SK-N-SH (cell line): Measurements from ENCODE around the gene ABHD6. TPM values are rescaled to one million over a fixed set of nuclear protein-coding genes. Genes with fewer than 3 reads are reported as not detected.

Experiments used
- CTCF ChIA-PET: fragments of 300-600, 350-600 bp; formaldehyde crosslinking; extraction: SDS; loops from one replicate; lab custom pipeline; 2021; lab: Yijun Ruan, JAX
- POLR2A ChIA-PET: fragments of 350-600 bp; sonication (Branson Sonifier 250); formaldehyde crosslinking; extraction: SDS; loops from one replicate; lab custom pipeline; 2020; ENCODE audit warnings: antibody characterized with exemption, inconsistent platforms; lab: Yijun Ruan, JAX
- DNase-seq: peaks from one replicate; pipeline ENCODE4 v3.0.0; 2012
- H2AFZ ChIP-seq: fragments of 200-600 bp; sonication (generic); 2 replicates; pipeline ENCODE4 v1.8.1; 2016; ENCODE audit warnings: antibody characterized with exemption, mild to moderate bottlenecking, low read depth
- H3F3A ChIP-seq: fragments of 200-600 bp; sonication (generic); replicated peaks from 2 replicates; pipeline ENCODE3; 2016; ENCODE audit warnings: antibody characterized with exemption, mild to moderate bottlenecking; ENCODE audit not compliant: insufficient read depth
- H3K27ac ChIP-seq, 2 experiments: fragments of 200-500 bp in 1 of 2; fragments of 200-600 bp in 1 of 2; sonication (Bioruptor generic) in 1 of 2; sonication (generic), shearing (Covaris generic) in 1 of 2; 2 replicates each; pipeline versions ENCODE4 v1.5.1 to v1.6.1; 2014 to 2016; ENCODE audit warnings: low read depth in 2 of 2, inconsistent platforms in 1 of 2, low read length in 1 of 2, mild to moderate bottlenecking in 1 of 2, mixed read lengths in 1 of 2
- H3K27me3 ChIP-seq: fragments of 200-600 bp; sonication (generic), shearing (Covaris generic); 2 replicates; pipeline ENCODE4 v1.6.1; 2016; ENCODE audit warnings: mixed run types; ENCODE audit not compliant: insufficient read depth
- H3K36me3 ChIP-seq, 2 experiments: fragments of 200-500 bp in 1 of 2; fragments of 200-600 bp in 1 of 2; sonication (Bioruptor generic) in 1 of 2; sonication (generic) in 1 of 2; replicated peaks in 1 of 2; 2 replicates each; pipeline versions ENCODE3 to v1.5.1; 2014 to 2016; ENCODE audit warnings: low read length in 1 of 2, mild to moderate bottlenecking in 1 of 2; ENCODE audit not compliant: insufficient read depth in 2 of 2, control insufficient read depth in 1 of 2
- H3K4me1 ChIP-seq, 2 experiments: fragments of 200-500 bp in 1 of 2; fragments of 200-600 bp in 1 of 2; sonication (Bioruptor generic) in 1 of 2; sonication (generic), shearing (Covaris generic) in 1 of 2; 2 replicates each; pipeline versions ENCODE4 v1.5.1 to v1.6.1; 2014 to 2016; ENCODE audit warnings: low read depth in 1 of 2, low read length in 1 of 2, mixed run types in 1 of 2; ENCODE audit not compliant: insufficient read depth in 2 of 2, control insufficient read depth in 1 of 2
- H3K4me2 ChIP-seq: fragments of 200-600 bp; sonication (generic), shearing (Covaris generic); 2 replicates; pipeline ENCODE4 v1.6.1; 2017; ENCODE audit warnings: mixed run types
- H3K4me3 ChIP-seq, 2 experiments: fragments of 200-500 bp in 1 of 2; fragments of 200-600 bp in 1 of 2; sonication (Bioruptor generic) in 1 of 2; sonication (generic), shearing (Covaris generic) in 1 of 2; 2 replicates each; pipeline versions ENCODE4 v1.5.1 to v1.8.1; 2014 to 2016; ENCODE audit warnings: low read depth in 2 of 2, inconsistent platforms in 1 of 2, low read length in 1 of 2, mild to moderate bottlenecking in 1 of 2, mixed read lengths in 1 of 2, moderate library complexity in 1 of 2
- H3K79me2 ChIP-seq: fragments of 200-600 bp; sonication (generic); 2 replicates; pipeline ENCODE4 v1.8.1; 2017; ENCODE audit warnings: mild to moderate bottlenecking; ENCODE audit not compliant: insufficient read depth
- H3K9ac ChIP-seq: fragments of 200-600 bp; sonication (generic); 2 replicates; pipeline ENCODE4 v1.6.1; 2017; ENCODE audit warnings: mixed run types
- H3K9me2 ChIP-seq: fragments of 200-600 bp; sonication (generic); 2 replicates; pipeline ENCODE4 v1.6.1; 2017; ENCODE audit warnings: mixed run types
- H3K9me3 ChIP-seq: fragments of 200-600 bp; sonication (generic); 2 replicates; pipeline ENCODE4 v1.6.1; 2017; ENCODE audit warnings: mixed run types, mild to moderate bottlenecking, moderate library complexity
- H4K20me1 ChIP-seq: fragments of 200-600 bp; sonication (generic); 2 replicates; pipeline ENCODE4 v1.6.1; 2017; ENCODE audit warnings: mild to moderate bottlenecking, mixed run types; ENCODE audit not compliant: insufficient read depth
- CTCF ChIP-seq: fragments of 200-600 bp; sonication (generic); IDR thresholded peaks from 2 replicates; pipeline ENCODE4 v1.6.1; 2017; ENCODE audit warnings: antibody characterized with exemption, mild to moderate bottlenecking, moderate library complexity
- FOSL2 ChIP-seq: IDR thresholded peaks from 2 replicates; pipeline ENCODE4 v1.4.0; 2012; ENCODE audit warnings: low read depth, mild to moderate bottlenecking, moderate library complexity, borderline replicate concordance
- FOXJ3 ChIP-seq: sonication (generic); formaldehyde crosslinking; IDR thresholded peaks from 2 replicates; pipeline ENCODE4 v1.5.1; 2020; ENCODE audit warnings: mild to moderate bottlenecking, missing genetic modification reagents
- GABPA ChIP-seq: IDR thresholded peaks from 2 replicates; pipeline ENCODE4 v1.4.0; 2012; ENCODE audit warnings: low read depth, mild to moderate bottlenecking
- GATA2 ChIP-seq: sonication (generic); formaldehyde crosslinking; IDR thresholded peaks from 2 replicates; pipeline ENCODE4 v1.5.0; 2020; ENCODE audit warnings: mild to moderate bottlenecking, missing genetic modification reagents
- JUND ChIP-seq: IDR thresholded peaks from 2 replicates; pipeline ENCODE4 v1.4.0; 2012
- MAX ChIP-seq: IDR thresholded peaks from 2 replicates; pipeline ENCODE4 v1.4.0; 2012; ENCODE audit warnings: low read depth
- PBX3 ChIP-seq: IDR thresholded peaks from 2 replicates; pipeline ENCODE4; 2012
- POLR2AphosphoS5 ChIP-seq: IDR thresholded peaks from 2 replicates; pipeline ENCODE4 v1.6.1; 2012; ENCODE audit warnings: low read depth, low read length
- RAD21 ChIP-seq: IDR thresholded peaks from 2 replicates; pipeline ENCODE4 v1.6.1; 2012; ENCODE audit warnings: mild to moderate bottlenecking, low read length
- RCOR1 ChIP-seq: fragments of 150-350 bp; IDR thresholded peaks from 2 replicates; pipeline ENCODE4 v1.6.1; 2017; ENCODE audit warnings: antibody characterized with exemption, low read length
- REST ChIP-seq: IDR thresholded peaks from 2 replicates; pipeline ENCODE4 v1.6.1; 2012; ENCODE audit warnings: mild to moderate bottlenecking, low read depth, low read length, moderate library complexity
- SMC3 ChIP-seq: IDR thresholded peaks from 2 replicates; pipeline ENCODE4 v1.6.1; 2012; ENCODE audit warnings: low read depth, low read length, improper control_type of control experiment
- TAF1 ChIP-seq: IDR thresholded peaks from 2 replicates; pipeline ENCODE4 v1.6.1; 2012; ENCODE audit warnings: low read depth, mild to moderate bottlenecking, low read length, moderate library complexity, borderline replicate concordance
- TCF12 ChIP-seq: IDR thresholded peaks from 2 replicates; pipeline ENCODE4 v1.4.0; 2012
- USF2 ChIP-seq: fragments of 150-350 bp; IDR thresholded peaks from 2 replicates; pipeline ENCODE4 v1.6.1; 2017; ENCODE audit warnings: antibody characterized with exemption, low read length, low read depth, borderline replicate concordance
- WGBS: methylation state at CpG from one replicate; pipeline ENCODE4 v1.1.6; 2017; ENCODE audit warnings: low lambda C conversion rate; 5-methylcytosine and 5-hydroxymethylcytosine counted together
- polyA plus RNA-seq, 3 experiments: library from polyadenylated mRNA; depleted of rRNA; stranded (reverse); fragments of >200 nt; gene quantifications; 2 replicates each; pipeline ENCODE4 v1.2.3, GENCODE V29; 2012

ABHD6 gene
- polyA plus RNA-seq, 1 of the 3 experiments (the other 2 are of a cell fraction), result 10.7 TPM

GRCh38 chr3:58251631-58252035, 14.0 kb downstream of the ABHD6 start:
- ChIA-PET CTCF (interaction anchor here (2.7 kb wide), 1 partner anchor 13 kb away, joined by 17 read pairs; the partner anchor contains the start of gene ABHD6), POLR2A (no interaction called here)
- Histone ChIP-seq H3F3A (no peaks in the 10 kb centered on the region), H3K9ac (no peak overlapping the region), H3K4me3 (no peak overlapping the region), H3K9me2 (no peaks in the 10 kb centered on the region), H3K79me2 (no peaks in the 10 kb centered on the region), H3K27ac (no peak overlapping the region), H2AFZ (no peak overlapping the region), H3K36me3 (no peaks in the 10 kb centered on the region), H3K4me1 (no peaks in the 10 kb centered on the region; a peak in 1 of 4 replicates), H3K27me3 (no peaks in the 10 kb centered on the region), H3K4me2 (no peak overlapping the region), H3K9me3 (no peaks in the 10 kb centered on the region), H4K20me1 (no peaks in the 10 kb centered on the region)
- 94% methylated on average over 3 of the region's 3 CpGs for WGBS
- TF ChIP-seq POLR2AphosphoS5 (no peak), RCOR1 (no peak), SMC3 (no peak), TAF1 (no peak), GATA2 (CRISPR knock-in tag) (no peak), TCF12 (no peak), FOSL2 (no peak), GABPA (no peak), USF2 (no peak), PBX3 (no peak), MAX (no peak), FOXJ3 (CRISPR knock-in tag) (no peak), CTCF (no peak), REST (no peak), JUND (no peak), RAD21 (no peak)
- no peak for DNase-seq
